ENCODE data around the gene ICA1. TPM values are rescaled to one million over a fixed set of nuclear protein-coding genes. Genes with fewer than 3 reads are reported as not detected.

ICA1 gene
- total and polyA plus RNA-seq, 2 experiments from 2014 or later, result 45.2 to 83.7 TPM

GRCh38 chr7:8159595-8159994 lies 102.4 kb downstream of the ICA1 start:
- H3K79me2 ChIP-seq (replicated peaks; ENCODE audit: insufficient read depth), result no peaks in the 10 kb centered on the region
- DNase-seq (ENCODE audit: low spot score), result no peak
- H3K36me3 Mint-ChIP-seq (ENCODE audit: low read depth), result peaks cover 3% of the 10 kb centered on the region; the same call in 1 of the 3 replicates
- H3K27me3 ChIP-seq (ENCODE audit: insufficient read depth), result no peaks in the 10 kb centered on the region
- H3K4me1 Mint-ChIP-seq, result peaks cover 24% of the 10 kb centered on the region
- no peak overlapping the region for H3K27ac ChIP-seq (ENCODE audit: low read depth)
- H3K4me1 ChIP-seq (ENCODE audit: insufficient read depth), result no peaks in the 10 kb centered on the region; the same call in 1 of the 2 replicates
- TF ChIP-seq NANOG (IDR thresholded peaks at IDR 0.05; ENCODE audit: borderline replicate concordance) (no peak), CREB1 (CRISPR knock-in tag; IDR thresholded peaks at IDR 0.05; ENCODE audit: low read depth) (no peak), ZNF114 (CRISPR knock-in tag; IDR thresholded peaks at IDR 0.05) (no peak), POLR2AphosphoS5 (IDR thresholded peaks at IDR 0.05; ENCODE audit: low read depth) (no peak), STAT1 (IDR thresholded peaks at IDR 0.05; ENCODE audit: unreplicated experiment) (no peak), JUNB (IDR thresholded peaks at IDR 0.05; ENCODE audit: unreplicated experiment) (no peak)
- TF ChIP-seq, protein P1, sequence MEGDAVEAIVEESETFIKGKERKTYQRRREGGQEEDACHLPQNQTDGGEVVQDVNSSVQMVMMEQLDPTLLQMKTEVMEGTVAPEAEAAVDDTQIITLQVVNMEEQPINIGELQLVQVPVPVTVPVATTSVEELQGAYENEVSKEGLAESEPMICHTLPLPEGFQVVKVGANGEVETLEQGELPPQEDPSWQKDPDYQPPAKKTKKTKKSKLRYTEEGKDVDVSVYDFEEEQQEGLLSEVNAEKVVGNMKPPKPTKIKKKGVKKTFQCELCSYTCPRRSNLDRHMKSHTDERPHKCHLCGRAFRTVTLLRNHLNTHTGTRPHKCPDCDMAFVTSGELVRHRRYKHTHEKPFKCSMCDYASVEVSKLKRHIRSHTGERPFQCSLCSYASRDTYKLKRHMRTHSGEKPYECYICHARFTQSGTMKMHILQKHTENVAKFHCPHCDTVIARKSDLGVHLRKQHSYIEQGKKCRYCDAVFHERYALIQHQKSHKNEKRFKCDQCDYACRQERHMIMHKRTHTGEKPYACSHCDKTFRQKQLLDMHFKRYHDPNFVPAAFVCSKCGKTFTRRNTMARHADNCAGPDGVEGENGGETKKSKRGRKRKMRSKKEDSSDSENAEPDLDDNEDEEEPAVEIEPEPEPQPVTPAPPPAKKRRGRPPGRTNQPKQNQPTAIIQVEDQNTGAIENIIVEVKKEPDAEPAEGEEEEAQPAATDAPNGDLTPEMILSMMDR (conservative IDR thresholded peaks at IDR 0.05; ENCODE audit: low read depth in 2 of 2), result no peak
- TF ChIP-seq, protein P2, sequence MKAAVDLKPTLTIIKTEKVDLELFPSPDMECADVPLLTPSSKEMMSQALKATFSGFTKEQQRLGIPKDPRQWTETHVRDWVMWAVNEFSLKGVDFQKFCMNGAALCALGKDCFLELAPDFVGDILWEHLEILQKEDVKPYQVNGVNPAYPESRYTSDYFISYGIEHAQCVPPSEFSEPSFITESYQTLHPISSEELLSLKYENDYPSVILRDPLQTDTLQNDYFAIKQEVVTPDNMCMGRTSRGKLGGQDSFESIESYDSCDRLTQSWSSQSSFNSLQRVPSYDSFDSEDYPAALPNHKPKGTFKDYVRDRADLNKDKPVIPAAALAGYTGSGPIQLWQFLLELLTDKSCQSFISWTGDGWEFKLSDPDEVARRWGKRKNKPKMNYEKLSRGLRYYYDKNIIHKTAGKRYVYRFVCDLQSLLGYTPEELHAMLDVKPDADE (IDR thresholded peaks at IDR 0.05), result no peak
- H3K27ac Mint-ChIP-seq, result no peak overlapping the region
- no peak overlapping the region for H2AFZ ChIP-seq
- H4K20me1 ChIP-seq (replicated peaks; ENCODE audit: insufficient read depth), result no peaks in the 10 kb centered on the region; the same call in 1 of the 2 replicates
- H3K9me2 ChIP-seq (ENCODE audit: insufficient read depth), result no peaks in the 10 kb centered on the region
- peaks cover 4% of the 10 kb centered on the region; the same call in 1 of the 2 replicates for H3K36me3 ChIP-seq (ENCODE audit: insufficient read depth)
- no peaks in the 10 kb centered on the region; the same call in 2 of the 3 replicates for H3K9me3 Mint-ChIP-seq
- H3F3A ChIP-seq (replicated peaks; ENCODE audit: low read depth), result no peaks in the 10 kb centered on the region
- no peak overlapping the region for H3K4me2 ChIP-seq
- peaks cover 2% of the 10 kb centered on the region for H3K27me3 Mint-ChIP-seq (ENCODE audit: insufficient read depth, low read depth, poor library complexity)
- H3K4me3 Mint-ChIP-seq, result no peak overlapping the region
- no peak overlapping the region for H3K4me3 ChIP-seq
- no peak for ATAC-seq

DNA sequence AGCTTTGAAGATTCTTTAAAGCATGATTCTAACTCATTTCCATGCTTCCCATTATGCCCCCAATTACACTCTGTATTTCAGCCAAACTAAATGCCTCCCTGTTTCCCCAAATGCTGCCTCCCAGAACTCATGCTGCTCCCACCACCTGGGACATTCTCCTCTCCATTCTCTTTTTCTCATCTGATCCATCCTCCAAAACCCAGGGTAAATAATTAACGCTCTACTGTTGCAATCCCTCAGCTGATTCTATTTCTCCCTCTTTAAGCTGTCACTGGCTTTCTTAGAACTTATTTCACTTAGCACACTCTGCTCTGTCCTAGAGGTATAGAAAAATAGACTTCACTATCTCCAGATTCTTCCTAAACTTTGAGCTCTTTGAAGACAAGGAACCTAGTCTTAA lies 104.7 kb downstream of the ICA1 start:
- Mint-ChIP-seq H3K4me3 (no peak overlapping the region), H3K27me3 (ENCODE audit: insufficient read depth, low read depth, poor library complexity) (peaks cover 2% of the 10 kb centered on the region), H3K27ac (no peak overlapping the region), H3K9me3 (peaks cover 6% of the 10 kb centered on the region), H3K4me1 (peaks cover 24% of the 10 kb centered on the region), H3K36me3 (ENCODE audit: low read depth) (peaks cover 10% of the 10 kb centered on the region)
- peaks cover 6% of the 10 kb centered on the region; the same call in 1 of the 2 replicates for H3K9me2 ChIP-seq (ENCODE audit: insufficient read depth)
- no peak overlapping the region for H3K27ac ChIP-seq (ENCODE audit: low read depth)
- H3K36me3 ChIP-seq (ENCODE audit: insufficient read depth), result peaks cover 6% of the 10 kb centered on the region; the same call in 1 of the 2 replicates
- H3F3A ChIP-seq (replicated peaks; ENCODE audit: low read depth), result no peaks in the 10 kb centered on the region
- no peaks in the 10 kb centered on the region; the same call in 1 of the 2 replicates for H4K20me1 ChIP-seq (replicated peaks; ENCODE audit: insufficient read depth)
- ATAC-seq (no peak), DNase-seq (ENCODE audit: low spot score) (no peak)
- H3K79me2 ChIP-seq (replicated peaks; ENCODE audit: insufficient read depth), result no peaks in the 10 kb centered on the region
- TF ChIP-seq POLR2AphosphoS5 (IDR thresholded peaks at IDR 0.05; ENCODE audit: low read depth), result no peak
- H3K4me3 ChIP-seq, result no peak overlapping the region
- H3K4me1 ChIP-seq (ENCODE audit: insufficient read depth), result no peaks in the 10 kb centered on the region; the same call in 1 of the 2 replicates
- no peak overlapping the region for H2AFZ ChIP-seq
- H3K27me3 ChIP-seq (ENCODE audit: insufficient read depth), result no peaks in the 10 kb centered on the region
- no peak overlapping the region for H3K4me2 ChIP-seq
